GM10266 (cell line): ENCODE data around the gene RAP1GAP2.

ENCODE experiments used
- DNase-seq: peaks from one replicate; pipeline ENCODE4 v3.0.0; 2012; ENCODE audit errors: extremely low spot score
- CTCF ChIP-seq: IDR thresholded peaks from 2 replicates; pipeline ENCODE4 v1.5.1; 2012; ENCODE audit warnings: mild to moderate bottlenecking, low read depth; ENCODE audit not compliant: control insufficient read depth, insufficient read depth; ENCODE audit errors: missing control alignments

The RAP1GAP2 gene

GRCh38 chr17:3033741-3034577, 237.7 kb downstream of the RAP1GAP2 start:
- no peak for DNase-seq
- no peak for TF ChIP-seq CTCF

GRCh38 chr17:3034578-3034920, 238.3 kb downstream of the RAP1GAP2 start:
- DNase-seq: no peak
- TF ChIP-seq CTCF: no peak

GRCh38 chr17:3035256-3035967, 239.2 kb downstream of the RAP1GAP2 start:
- DNase-seq: no peak
- TF ChIP-seq CTCF: no peak

- DNase-seq: no peak
- no peak for TF ChIP-seq CTCF
Measured at GRCh38 chr17:3035968-3036280, 239.7 kb downstream of the RAP1GAP2 start.

- no peak for DNase-seq
- TF ChIP-seq CTCF: no peak
Measured at GRCh38 chr17:3036800-3037199, 240.6 kb downstream of the RAP1GAP2 start.

- no peak for DNase-seq
- TF ChIP-seq CTCF: no peak
Measured at GRCh38 chr17:3037259-3037658, 241.0 kb downstream of the RAP1GAP2 start.

GRCh38 chr17:3038941-3039340, 242.7 kb downstream of the RAP1GAP2 start:
- no peak for TF ChIP-seq CTCF
- no peak for DNase-seq
